Activated naive CD8-positive, alpha-beta T cell treated with anti-CD3 and anti-CD28 coated beads, Interleukin-2, amount 50 U/mL, for 16 hours (primary cell): ENCODE data around the gene ITSN2.

Experiments used
- DNase-seq: peaks from one replicate; pipeline ENCODE4 v3.0.0-alpha.2; 2020; ENCODE audit warnings: low read depth, low spot score

ITSN2 gene

DNA sequence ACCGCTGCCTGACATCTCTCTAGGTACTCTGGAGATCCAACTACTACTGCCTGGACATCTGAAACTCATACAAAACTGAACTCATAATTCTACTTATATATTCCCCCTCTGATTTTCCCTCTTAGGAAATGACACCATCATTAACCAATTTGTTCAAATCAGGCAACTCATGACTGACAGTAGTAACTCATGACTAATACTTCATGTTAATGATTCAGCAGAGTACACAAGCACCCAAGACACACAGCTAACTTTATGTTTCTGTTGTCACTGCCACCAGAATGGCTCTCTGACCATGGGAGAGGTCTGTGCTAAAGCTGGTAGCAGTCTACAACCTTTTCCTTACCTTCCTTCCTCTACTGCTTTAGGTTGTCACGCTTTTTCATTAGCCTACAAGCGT lies 91.1 kb downstream of the ITSN2 start:
- DNase-seq = no peak

DNA sequence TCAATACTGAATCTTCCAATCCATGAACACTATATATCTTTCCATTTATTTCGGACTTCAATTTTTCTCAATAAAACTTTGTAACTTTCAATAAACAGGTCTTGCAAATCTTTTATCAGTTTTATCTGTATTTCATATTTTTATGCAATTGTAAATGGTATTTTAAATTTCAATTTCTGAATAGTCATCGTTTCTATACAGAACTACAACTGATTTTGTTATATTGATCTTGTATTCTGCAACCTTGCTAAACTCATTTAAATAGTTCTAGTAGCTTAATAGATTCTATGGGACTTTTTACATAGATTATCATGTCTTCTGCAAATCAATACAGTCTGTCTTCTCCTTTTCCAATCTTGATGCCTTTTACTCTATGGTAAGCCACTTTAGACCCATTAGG lies 95.1 kb downstream of the ITSN2 start:
- no peak for DNase-seq

DNA sequence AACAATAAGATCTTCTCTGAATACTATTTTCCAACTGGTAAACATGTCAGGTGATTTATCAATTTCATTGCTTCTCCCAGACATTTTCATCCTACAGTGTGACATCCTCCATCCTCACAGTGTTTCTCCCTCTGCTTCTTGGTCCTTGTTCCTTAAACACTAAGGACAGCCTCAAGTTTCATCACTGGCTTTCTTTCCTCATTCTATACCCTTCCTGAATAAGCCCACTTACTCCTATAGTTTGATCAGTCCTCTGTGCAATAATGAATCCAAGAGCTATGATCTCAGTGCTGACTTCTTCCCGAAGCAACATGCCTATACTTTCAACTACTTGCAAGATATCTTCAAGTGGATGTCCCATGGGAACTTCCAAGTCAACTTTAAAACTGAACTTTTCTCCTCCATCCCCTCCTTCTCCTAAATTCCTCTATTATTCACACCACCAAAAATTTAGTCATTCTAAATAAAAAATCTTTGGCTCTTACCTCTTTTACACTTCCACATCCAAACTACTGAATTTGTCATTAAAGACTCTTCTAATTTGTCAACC lies 97.8 kb downstream of the ITSN2 start:
- no peak for DNase-seq

DNA sequence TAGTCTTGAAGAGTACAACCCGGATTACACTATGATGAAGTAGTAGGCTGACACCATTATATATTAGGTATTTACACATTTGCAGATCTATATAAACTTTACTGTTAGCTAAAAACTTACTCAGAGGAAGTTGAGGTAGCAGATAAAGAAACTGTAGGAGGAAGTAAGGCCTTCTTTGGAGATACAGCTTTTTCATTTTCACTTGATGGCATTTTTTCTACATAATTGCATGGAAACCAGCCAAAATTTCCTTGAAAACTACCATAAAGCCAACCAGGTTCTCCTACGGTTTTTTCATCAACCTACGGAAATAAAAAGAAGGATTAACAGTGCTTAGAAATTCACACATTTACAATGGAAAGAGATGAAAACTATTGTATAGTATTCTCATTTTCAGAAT lies 98.9 kb downstream of the ITSN2 start:
- no peak for DNase-seq

DNA sequence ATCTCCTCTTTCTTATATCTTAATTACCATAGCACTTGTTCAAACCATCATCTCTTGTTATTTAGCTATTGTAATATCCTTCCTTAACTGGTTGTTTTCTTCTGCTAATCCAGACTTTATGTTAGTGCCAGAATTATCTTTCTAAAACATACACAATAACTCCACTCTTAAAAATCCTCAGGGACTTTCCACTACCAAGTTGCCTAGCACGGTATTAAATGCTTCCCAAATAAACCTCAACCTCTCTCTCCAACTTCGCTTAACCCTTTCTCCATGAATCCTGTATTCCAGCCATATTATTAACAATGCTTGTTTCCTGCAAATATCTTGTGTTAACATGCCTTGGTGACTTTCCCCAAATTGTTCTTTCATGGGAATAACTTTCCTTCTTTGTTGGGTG lies 101.0 kb downstream of the ITSN2 start:
- DNase-seq = no peak

DNA sequence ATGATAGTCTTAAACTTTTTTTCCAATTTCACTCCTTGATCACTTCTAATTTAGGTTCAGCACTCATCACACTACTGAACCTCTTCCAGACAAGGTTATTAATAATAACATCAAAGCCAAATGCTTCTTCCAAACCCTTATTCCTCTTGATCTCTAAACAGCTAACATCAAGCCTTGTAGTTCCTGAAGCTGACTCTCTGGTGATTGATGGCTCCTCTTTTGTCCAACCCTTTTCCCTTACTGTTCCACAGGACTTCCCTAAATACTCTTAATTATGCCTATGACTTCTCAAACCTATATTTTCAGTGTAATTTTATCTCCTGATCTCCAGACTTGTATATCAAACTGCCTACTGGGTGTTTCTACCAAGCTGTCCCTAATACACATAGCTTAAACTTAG lies 101.6 kb downstream of the ITSN2 start:
- DNase-seq = no peak

DNA sequence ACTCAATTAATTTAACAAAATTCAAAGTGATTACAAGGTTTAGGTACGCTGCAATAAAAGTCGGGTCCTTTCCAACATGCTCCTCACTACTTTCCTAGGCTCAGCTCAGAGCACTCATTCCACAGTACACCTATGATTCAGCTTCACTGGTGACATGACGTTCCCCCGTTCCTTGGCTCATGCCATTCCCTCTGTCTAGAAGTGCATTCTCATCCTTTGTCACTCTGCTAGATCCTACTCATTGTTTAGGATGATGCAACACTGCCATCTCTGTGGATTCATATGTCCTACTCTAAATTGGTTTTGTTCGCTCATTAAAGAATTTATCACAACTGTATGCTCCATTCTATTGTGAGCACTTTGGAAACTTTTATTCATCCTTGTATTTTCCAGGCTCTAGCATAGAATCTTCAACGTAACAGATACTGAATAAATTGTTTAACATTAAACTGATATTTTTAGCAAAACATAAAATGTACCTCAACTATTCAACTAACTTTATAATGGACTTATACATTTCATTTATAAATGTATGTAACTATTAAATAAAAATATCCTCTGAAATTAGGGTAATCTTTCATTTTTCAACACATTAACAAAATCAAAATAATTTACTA lies 106.9 kb downstream of the ITSN2 start:
- no peak for DNase-seq

DNA sequence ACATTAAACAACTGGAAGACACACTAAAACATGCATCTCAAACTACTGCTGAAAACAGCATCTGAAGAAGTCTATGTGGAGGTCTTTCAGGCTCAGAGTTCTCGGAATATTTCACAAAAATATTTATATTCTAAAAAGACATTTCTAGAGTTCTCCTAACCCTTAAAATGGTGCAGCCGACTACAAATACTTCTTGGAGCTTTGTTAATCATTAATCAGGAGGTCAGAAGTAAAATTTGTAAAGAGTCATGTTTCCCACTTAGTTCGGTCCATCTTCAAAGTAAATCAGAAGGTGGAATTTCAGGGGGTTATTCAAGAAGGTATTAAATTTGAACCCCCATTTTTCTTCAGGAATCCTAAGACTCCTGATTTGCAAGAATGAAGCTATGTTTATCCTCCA lies 112.7 kb downstream of the ITSN2 start:
- DNase-seq = no peak

DNA sequence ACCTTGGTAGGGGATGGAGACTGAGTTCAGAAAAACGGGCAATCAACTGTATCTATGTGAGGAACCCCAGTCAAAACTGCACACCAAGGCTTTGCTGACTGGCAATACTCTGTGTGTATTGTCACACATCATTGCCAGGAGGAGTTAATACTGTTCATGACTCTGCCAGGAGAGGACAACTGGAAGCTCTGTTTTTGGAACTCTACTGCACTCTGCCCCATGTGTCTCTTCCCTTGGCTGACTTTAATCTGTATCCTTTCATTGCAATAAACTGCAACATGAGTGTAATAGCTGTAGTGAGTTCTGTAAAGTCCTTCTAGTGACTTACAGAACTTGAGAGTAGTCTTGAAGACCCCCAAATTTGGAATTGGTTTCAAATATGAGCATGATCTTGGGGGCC lies 113.2 kb downstream of the ITSN2 start:
- no peak for DNase-seq

DNA sequence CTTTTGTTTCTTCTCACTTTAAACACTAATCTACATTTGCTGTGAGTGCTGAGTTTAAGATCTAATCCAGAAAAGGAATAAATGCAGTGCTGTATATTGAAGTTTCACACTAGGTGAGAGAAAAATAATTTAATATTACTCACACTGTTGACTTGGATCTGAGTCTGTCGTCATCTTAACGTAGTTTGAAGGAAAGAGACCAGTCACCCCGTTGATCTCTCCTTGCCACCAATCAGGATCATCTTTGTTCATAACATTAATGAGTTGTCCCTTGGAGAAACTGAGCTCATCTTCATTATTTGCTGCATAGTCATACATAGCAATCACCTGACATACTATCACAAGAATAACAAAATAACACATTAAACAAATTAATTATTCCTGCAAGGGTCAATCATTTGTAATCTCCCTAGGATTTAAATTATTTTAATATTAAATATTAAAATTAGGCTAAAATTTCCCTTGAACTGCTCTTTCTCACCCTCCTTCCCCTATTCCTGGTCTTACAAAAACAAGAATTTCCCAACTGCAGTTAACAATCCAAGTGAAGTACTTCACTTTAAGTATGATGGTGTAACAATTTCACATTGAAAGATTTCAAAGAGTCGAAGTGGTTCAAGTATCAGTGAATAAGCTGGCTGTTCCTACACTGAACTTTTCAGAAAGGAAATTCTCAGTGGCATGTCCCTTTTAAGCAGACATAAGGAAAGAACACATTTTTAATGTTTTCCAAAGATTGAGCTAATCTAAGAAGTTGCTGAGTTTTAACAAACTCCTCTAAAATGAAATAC lies 114.2 kb downstream of the ITSN2 start:
- no peak for DNase-seq

DNA sequence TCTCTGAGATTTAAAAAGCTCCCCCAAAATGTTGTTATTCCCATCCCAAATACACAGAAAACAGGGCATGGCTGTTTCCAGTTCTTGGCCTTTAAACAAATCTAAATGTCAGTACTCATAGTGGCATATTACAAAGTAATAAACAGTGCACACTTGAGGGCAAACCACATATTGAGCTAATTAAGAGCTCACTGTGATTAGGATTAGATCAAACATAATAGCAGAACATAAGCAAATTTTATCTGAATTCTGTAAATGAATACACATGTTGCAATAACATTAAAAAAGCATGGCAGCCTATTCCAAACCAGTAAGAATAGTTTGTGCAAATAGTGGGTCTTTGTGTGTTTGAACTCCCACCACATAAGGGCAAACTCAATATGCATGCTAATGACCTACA lies 118.8 kb downstream of the ITSN2 start:
- no peak for DNase-seq

DNA sequence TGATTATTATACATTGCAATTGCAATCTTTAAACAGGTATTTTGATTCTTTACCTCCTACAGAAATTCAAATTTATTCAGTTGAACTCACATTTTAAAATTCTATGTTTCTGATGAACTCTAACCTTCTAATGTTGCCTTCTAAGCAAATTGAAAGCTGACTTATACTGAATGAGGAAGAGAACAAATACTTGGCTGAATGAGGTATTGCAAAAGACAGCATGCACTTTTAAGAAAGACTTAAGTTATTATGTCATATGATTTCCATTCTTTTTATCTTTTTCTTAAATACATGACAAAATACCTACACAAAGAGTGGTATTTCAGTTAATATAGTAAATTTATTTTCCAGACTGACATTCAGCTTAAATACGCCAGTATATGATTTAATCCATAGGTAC lies 120.8 kb downstream of the ITSN2 start:
- no peak for DNase-seq

DNA sequence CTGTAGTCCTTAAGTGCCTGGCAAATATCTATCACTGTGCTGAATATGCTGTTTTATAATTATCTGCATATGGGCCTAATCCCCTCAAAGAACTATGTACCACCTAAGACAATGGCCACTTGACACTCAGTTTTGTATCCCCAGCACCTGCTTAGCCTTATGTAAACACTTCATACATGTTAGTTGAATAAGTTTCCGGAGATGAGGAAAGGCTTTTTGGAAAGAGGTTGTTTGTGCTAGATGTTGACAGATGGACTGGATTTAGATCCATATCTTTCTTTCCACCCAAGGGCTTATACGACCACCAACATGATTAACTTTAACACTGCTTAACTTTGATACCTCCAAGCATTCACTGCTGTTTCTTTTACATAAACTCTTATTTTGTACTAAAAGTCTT lies 122.2 kb downstream of the ITSN2 start:
- DNase-seq = no peak

DNA sequence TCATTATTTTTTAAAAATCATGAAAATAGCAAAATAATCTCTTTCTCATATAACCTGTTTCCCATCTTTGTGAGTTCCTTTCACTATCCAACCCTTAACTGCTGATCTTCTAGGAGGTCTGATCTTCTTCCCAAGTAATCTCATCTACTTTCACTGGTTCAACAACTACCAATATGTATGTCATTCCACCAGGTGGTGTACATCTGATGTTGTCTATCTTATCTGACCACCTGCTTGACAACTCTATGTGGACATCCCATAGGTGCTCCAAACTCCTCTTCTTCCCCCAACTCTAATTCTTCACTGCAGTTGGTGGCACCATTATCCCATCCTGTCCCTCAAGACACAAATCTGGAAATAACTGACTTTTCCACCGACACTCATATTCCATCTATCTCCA lies 123.0 kb downstream of the ITSN2 start:
- DNase-seq = no peak

DNA sequence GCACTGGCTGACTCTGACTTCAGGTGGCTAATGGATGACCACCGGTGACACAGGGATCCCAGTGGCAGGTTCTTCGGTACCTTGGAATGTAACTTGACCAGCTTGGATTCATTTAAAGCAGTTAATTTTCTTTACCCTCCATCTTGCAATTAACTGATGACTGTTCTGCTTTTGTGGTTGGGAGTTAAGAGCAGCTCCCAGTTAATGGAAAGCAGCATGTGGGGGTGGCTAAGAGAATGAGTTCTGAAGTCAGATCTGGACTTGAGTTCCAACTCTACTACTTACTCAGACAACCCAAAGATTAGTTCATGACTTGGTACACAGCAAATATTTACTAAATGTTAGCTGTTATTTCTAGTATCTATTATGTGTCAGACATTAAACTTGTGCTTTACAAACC lies 127.0 kb downstream of the ITSN2 start:
- no peak for DNase-seq

DNA sequence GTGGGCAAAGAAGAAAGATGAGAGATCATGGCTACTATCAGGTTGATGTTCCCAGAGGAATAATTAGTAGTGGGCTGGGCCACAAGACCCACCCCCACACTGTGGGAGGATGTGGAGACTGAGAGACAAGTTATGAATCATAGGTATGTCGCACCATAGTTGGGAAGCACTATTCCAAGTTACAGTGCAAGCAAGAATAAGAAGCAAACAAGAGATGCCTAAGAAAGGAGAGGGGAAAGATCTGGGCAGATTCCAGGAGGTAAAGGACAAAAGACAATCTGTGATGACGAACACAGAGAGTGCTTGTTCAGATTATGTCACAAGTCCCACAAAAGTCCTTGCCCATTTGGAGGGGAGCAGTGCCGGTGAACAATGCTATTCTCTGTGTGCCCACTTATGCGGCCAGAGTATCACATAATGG lies 128.9 kb downstream of the ITSN2 start:
- DNase-seq = no peak

DNA sequence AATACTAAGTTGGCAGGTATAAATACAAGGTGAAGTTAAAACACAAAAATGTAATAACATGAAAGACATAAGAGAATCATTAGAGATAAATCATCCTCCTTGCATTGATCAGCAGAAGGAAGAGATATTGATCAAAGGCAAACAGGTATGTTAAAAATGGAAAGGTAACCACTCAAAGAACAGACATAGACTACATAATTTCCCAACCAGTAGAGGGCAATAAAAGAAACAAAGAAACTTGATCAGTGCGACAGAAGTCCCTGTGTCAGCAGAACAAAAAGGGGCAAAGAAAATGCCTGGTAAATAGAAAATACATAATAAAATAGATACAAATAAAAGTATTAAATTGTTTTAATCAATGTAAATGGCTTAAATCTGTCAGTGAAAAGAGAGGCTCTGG lies 131.9 kb downstream of the ITSN2 start:
- DNase-seq = no peak

DNA sequence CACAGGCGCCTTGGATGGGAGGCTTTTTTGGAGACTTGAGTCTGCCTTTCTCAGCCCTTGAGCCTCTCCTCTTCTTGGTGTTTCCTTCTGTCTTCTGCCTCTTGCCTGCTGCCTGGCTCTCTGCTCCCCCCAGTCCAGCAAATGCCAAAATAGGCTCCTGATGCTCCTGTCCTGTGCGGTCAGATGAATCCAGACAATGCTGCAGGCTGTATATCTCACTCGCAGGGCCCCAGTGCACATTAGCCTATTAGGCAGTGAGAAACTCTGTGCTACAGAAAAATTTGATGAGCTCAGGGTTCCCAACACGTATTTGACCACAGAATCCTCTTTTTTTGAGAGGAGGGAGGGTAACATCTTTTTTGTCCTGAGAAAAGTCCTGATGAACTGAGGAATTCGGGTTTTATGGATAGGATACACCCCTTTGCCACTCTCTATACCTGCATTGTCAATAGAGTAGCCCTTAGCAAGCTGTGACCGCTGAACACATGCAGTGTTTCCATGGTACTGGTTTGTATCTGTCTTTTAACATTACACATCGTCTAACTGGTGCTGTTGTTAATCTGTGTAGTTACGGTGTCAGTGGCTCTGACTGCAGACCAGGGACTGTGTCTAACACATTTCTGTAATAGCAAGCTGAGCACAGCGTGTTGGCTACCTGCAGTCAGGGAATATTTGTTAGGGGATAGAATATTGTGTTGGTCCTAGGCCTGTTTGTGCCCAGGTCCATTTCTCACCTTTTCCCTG lies 134.7 kb downstream of the ITSN2 start:
- DNase-seq = no peak

DNA sequence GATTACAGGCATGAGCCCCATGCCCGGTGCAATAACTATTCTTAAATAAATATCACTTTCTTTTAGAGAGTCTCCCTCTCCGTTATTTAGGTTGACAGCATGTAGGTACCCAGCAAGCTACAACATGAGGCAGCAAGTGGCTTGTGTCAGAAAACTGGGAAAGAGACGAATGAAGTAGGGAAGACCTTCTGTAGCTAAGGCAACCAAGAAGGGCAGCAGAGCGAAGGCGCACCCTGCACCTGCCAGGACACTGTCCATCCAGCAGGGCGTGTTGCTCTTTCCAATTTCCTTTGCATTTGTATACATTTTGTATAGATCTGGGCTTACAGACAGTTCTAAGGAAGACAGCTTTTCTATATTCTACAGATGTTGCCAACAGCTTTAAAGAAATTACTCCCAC lies 137.4 kb downstream of the ITSN2 start:
- no peak for DNase-seq

DNA sequence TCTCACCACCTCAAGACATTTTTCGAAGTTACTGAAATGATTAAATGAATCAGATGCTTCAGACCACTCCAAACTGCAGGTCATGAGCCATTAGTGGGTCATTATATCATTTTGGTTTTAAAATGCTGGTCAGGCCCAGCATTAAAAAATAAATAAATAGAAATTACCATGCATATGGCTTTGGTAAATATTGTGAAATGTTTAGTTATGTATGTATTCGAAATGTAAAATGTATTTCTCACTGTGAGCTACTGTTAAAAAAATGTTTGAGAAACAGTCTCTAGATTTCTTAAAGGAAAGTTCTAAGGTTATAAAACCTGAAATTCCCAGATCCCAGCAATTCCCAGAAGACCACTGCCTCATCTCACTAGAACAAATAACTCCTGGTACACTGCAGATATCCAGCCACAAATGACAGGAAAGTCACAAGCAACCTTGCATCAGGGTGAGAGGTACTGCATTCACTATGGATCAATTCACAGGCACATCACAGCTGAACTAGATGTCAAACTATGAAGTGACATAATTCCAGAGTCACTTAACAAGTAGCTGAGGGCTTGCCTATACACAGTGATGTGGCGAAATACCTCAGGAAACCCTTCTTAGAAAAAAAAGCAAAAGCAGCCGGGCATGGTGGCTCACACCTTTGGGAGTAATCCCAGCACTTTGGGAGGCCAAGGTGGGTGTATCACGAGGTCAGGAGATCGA lies 138.8 kb downstream of the ITSN2 start:
- DNase-seq = no peak

DNA sequence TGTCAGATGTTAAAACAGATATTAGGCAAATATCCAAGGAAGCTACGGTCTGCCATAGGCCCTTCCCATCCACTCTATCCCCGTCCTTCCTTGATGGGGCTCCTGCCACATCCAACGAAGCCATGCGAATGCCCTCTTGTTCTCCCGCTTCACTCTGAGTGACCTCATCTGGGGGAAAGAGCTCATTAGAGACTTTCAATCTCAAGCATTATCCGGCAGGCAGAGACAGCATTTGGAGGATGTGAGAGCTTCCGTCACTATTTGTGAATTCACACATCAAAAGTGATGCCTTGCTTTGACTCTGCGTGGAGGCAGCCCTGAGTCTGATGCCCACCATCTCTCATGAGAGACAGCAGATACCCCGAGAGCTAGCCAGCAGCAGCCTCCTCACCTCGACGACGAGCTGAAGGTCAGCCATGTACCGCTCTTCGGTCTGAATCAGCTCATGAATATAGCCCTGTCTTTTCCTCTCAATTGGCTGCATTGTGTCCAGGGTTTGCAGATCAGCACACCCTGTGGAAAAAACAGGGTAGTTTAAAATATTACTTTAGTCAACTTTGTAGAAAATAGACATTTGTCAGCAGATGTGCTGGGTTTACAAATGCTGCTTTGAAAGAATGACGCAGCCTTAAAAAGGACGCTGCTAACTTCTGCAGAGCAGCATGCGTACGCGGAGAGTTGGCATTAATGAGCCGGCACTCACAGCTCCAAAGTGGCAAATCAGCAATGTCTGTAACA lies 139.6 kb downstream of the ITSN2 start:
- DNase-seq = no peak
